Lower leg skin (tissue), 4 donors: ENCODE data around the gene EPS8L1. TPM values are rescaled to one million over a fixed set of nuclear protein-coding genes. Genes with fewer than 3 reads are reported as not detected.

Experiments used
- DNase-seq, 2 donors: peaks; one replicate each; pipeline ENCODE4 v3.0.0-alpha.2; 2019; ENCODE audit warnings: low spot score in 2 of 2
- H3K4me3 ChIP-seq: fragments of 200-600 bp; sonication (generic); 2 replicates; pipeline ENCODE4 v1.5.1; 2017; ENCODE audit warnings: mild to moderate bottlenecking, low read depth; ENCODE audit not compliant: poor library complexity, severe bottlenecking
- POLR2A ChIP-seq, 2 donors: fragments of 450-650 bp; IDR thresholded peaks; one replicate each; pipeline ENCODE4 v1.6.1; 2016 to 2017; ENCODE audit warnings: antibody characterized with exemption in 2 of 2, mild to moderate bottlenecking in 1 of 2, moderate library complexity in 1 of 2
- WGBS, 2 donors: methylation state at CpG; one replicate each; pipeline ENCODE4 v1.1.5; 2018; 5-methylcytosine and 5-hydroxymethylcytosine counted together
- intact Hi-C: fragments of 100-400 bp; cut with DNase I; formaldehyde crosslinking; loops from one replicate; pipeline ENCODE4 v1.15.0; 2023; ENCODE audit warnings: low total_unique reads
- total RNA-seq, 4 donors: library from RNA; depleted of rRNA; stranded (reverse); fragments of >200 nt; gene quantifications; one replicate each; pipeline ENCODE4 v1.1.0, GENCODE V29; 2016
- TF ChIP-seq, protein P1 (sequence below), 3 donors: fragments of 450-650 bp; IDR thresholded peaks; one replicate each; pipeline ENCODE4 v1.5.1; 2016; ENCODE audit warnings: antibody characterized with exemption in 3 of 3, mild to moderate bottlenecking in 3 of 3, moderate library complexity in 2 of 3

Gene EPS8L1
- total RNA-seq, 4 donors from 2014 or later = 394 to 678 (median 540) TPM

DNA sequence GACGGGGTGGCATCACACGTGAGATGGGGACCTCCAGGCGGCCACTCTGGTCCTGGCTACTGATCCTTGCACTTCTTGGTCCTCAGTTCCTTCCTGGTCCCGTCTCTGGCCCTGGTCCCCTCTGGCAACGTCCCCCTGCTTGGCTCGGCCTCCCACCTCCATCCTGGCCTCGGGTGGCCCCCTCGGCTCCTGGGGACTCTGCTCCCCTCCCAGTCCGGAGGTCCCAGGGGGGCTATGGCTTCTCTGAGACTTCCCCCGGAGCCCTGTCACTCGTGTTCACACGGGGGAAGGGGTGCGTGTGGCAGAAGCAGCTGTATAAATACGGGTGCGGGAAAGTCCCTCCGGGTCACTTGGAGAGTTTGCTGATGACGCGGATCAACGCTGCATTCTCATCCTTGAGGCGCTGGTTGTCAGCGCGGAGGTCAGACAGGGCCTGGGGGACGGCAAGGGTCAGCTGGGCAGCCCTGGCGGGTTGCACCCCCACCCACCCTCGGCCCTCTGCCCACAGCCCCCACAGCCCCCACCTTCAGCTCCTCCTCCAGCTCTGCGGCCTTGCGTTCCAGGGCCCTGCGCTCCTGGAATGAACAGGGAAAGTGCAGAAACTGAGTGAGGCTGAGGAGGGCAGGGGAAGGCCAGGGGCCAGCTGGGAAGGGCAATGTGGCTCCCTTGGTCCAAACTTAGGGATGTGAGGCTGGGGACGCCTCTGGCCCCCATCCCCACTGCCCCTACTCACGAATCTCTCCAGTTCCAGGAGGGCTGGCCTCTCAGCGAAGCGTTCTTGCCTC lies 15.6 kb downstream of the EPS8L1 start:
- intact Hi-C loops = no loop called here
- whole genome bisulfite sequencing, 2 donors = 89 to 93% methylated on average over 30 to 32 of the region's 32 CpGs
- no peak for DNase-seq
- H3K4me3 ChIP-seq = no peak overlapping the region
- TF ChIP-seq POLR2A (IDR thresholded peaks at IDR 0.05) = no peak
- TF ChIP-seq, protein P1, sequence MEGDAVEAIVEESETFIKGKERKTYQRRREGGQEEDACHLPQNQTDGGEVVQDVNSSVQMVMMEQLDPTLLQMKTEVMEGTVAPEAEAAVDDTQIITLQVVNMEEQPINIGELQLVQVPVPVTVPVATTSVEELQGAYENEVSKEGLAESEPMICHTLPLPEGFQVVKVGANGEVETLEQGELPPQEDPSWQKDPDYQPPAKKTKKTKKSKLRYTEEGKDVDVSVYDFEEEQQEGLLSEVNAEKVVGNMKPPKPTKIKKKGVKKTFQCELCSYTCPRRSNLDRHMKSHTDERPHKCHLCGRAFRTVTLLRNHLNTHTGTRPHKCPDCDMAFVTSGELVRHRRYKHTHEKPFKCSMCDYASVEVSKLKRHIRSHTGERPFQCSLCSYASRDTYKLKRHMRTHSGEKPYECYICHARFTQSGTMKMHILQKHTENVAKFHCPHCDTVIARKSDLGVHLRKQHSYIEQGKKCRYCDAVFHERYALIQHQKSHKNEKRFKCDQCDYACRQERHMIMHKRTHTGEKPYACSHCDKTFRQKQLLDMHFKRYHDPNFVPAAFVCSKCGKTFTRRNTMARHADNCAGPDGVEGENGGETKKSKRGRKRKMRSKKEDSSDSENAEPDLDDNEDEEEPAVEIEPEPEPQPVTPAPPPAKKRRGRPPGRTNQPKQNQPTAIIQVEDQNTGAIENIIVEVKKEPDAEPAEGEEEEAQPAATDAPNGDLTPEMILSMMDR (IDR thresholded peaks at IDR 0.05) = no peak

- DNase-seq = no peak
- 85 to 89% methylated on average over 22 to 23 of the region's 27 CpGs for WGBS, 2 donors
- no peak overlapping the region for H3K4me3 ChIP-seq
- intact Hi-C loops = no loop called here
- TF ChIP-seq, protein P1 (IDR thresholded peaks at IDR 0.05) = no peak
- no peak for TF ChIP-seq POLR2A (IDR thresholded peaks at IDR 0.05)
These were observed 16.3 kb downstream of the EPS8L1 start for GRCh38 chr19:55091955-55092354.

GRCh38 chr19:55092423-55093318 lies 17.0 kb downstream of the EPS8L1 start:
- intact Hi-C loops = no loop called here
- 91 to 93% methylated on average over 36 to 43 of the region's 49 CpGs for WGBS, 2 donors

DNA sequence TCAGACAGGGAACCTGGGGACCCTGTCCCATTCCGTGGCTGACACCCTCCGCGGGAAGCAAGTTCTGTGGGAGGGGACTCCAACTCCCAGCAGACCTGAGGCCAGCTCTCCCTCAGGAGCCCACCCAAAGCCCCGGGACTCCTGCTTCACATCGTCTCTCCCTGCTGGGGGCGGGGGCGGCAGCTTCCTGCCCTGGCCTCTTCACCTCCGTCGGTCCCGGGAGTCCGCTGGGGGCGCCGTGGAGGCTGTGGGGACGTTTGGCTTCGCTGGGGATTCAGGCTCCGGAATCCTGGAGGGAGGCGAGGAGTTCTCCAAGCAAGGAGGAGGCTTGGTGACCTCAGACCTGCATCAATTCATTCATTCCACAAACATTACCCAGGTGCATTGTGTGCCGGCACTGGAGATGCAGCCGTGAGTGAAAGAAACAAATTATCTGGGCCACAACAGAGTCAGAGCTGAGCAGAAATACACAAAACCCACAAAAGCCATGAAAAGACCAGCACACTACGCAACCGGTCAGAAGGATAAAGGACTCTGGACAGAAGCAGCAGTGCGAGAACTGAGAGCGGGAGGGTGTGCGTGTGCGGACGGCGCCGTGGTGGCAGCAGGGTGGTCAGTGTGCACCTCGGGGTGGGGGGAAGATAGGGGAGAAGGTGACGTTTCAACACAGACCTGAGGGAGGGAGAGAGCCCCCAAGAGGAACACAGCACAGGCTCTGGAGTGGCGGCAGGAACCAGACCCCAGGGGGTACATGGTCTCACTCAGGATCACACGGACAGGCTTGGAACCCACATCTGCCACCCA lies 19.0 kb downstream of the EPS8L1 start:
- no peak for TF ChIP-seq POLR2A (IDR thresholded peaks at IDR 0.05)
- TF ChIP-seq, protein P1 (IDR thresholded peaks at IDR 0.05) = no peak
- H3K4me3 ChIP-seq = no peak overlapping the region
- intact Hi-C loops = no loop called here
- no peak for DNase-seq
- whole genome bisulfite sequencing, 2 donors = 89 to 93% methylated on average over 30 to 32 of the region's 32 CpGs

More at GRCh38 chr19:55092423-55093318, 17.0 kb downstream of the EPS8L1 start:
- no peak for TF ChIP-seq POLR2A (IDR thresholded peaks at IDR 0.05)
- TF ChIP-seq, protein P1 (IDR thresholded peaks at IDR 0.05) = no peak
- no peak for DNase-seq
- no peak overlapping the region for H3K4me3 ChIP-seq

DNA sequence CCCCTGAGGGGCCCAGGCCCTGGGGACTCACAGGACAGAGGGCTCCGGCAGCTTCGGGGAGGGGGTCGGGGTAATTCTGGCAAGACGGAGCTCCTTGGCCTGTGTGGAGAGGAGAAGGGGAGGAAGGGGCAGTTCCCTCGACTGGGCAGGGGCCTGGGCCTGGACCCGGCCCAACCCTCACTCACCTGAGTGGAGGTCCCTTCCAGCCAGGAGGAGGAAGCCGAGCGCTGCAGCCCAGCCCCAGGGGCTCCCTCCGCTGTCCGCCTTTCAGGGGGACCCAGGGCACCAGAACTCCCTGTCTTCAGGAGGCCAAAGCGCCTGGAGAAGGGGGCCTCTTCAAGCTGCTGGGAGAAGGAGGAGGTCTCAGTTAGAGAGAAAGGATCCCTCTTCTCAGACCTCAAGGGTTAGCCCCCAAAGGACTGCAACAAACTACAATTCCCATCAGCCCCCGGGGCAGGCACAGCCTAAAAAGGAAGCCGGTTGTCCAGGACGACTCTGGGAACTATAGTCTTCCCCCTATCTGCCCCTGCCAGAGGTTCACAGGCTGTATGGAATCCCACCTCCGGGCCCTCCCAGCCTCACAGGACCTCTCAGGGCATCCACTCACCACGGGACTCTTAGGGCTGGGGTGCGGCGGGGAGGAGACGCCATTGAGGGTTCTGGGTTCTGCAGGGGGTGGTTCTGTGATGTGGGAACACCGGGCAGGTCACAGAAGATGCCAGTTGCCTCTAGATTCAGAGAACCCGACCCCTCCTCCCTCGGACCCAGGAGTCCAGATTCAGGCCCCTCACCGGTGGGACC lies 19.8 kb downstream of the EPS8L1 start:
- 85 to 88% methylated on average over 17 to 23 of the region's 23 CpGs for WGBS, 2 donors
- TF ChIP-seq, protein P1 (IDR thresholded peaks at IDR 0.05) = no peak
- no peak for TF ChIP-seq POLR2A (IDR thresholded peaks at IDR 0.05)
- DNase-seq = no peak
- intact Hi-C loops = no loop called here
- H3K4me3 ChIP-seq = no peak overlapping the region
